ENCODE data around the gene DECR2.
"Not testable (repeated sequence)": the region's sequence is repeated elsewhere in the genome, so short reads cannot be mapped to it uniquely, and the experiment has no call there.

Gene DECR2

GRCh38 chr16:376817-377418 is 24.8 kb upstream of the DECR2 start:
- Histone ChIP-seq H2BK5ac (ENCODE audit: low read depth, low read length, poor library complexity, severe bottlenecking) (no peak overlapping the region), H3K36me3 (ENCODE audit: control insufficient read depth in 1 of 2, insufficient read depth in 2 of 2, low read depth in 1 of 2, low read length in 2 of 2) (peaks cover 48 to 67% of the 10 kb centered on the region in 2 experiments), H3K27me3 (ENCODE audit: control insufficient read depth in 1 of 2, insufficient read depth in 1 of 2, low read length in 2 of 2) (no peaks in the 10 kb centered on the region), H3K23ac (ENCODE audit: low read length in 2 of 2) (no peak overlapping the region), H3K4me1 (ENCODE audit: control insufficient read depth, insufficient read depth, low read depth, low read length) (peaks cover 22% of the 10 kb centered on the region), H2AK5ac (ENCODE audit: low read length, severe bottlenecking) (no peak overlapping the region), H3K27ac (ENCODE audit: low read length, poor library complexity, severe bottlenecking) (no peak overlapping the region), H2BK15ac (ENCODE audit: low read depth, poor library complexity, severe bottlenecking) (no peak overlapping the region), H3K4me3 (ENCODE audit: insufficient read depth in 1 of 2, low read depth in 1 of 2, low read length in 2 of 2) (no peak overlapping the region), H3K18ac (ENCODE audit: low read depth in 1 of 2, low read length in 2 of 2) (no peak overlapping the region), H2AFZ (ENCODE audit: low read depth, low read length) (no peak overlapping the region), H3K4me2 (ENCODE audit: low read length, poor library complexity, severe bottlenecking) (no peak overlapping the region), H3K79me1 (replicated peaks; ENCODE audit: low read length, poor library complexity, severe bottlenecking) (peaks cover 35% of the 10 kb centered on the region), H2BK12ac (ENCODE audit: low read length in 2 of 2) (no peak overlapping the region), H4K8ac (ENCODE audit: low read length) (no peak overlapping the region), H4K91ac (ENCODE audit: low read length) (no peak overlapping the region), H3K9ac (ENCODE audit: low read length) (no peak overlapping the region), H3K9me3 (ENCODE audit: control insufficient read depth, low read length) (no peaks in the 10 kb centered on the region), H3K4ac (ENCODE audit: low read depth in 1 of 2, low read length in 2 of 2) (no peak overlapping the region), H2BK120ac (ENCODE audit: low read depth, low read length) (no peak overlapping the region), H3K14ac (ENCODE audit: low read length in 2 of 2) (no peak overlapping the region)
- WGBS = 98% methylated on average over 24 of the region's 26 CpGs
- no peak for DNase-seq

- no peak for DNase-seq
- no peak overlapping the region for H4K91ac ChIP-seq (ENCODE audit: low read length)
- H3K4me2 ChIP-seq (ENCODE audit: low read length, poor library complexity, severe bottlenecking) = no peak overlapping the region
- peaks cover 43 to 61% of the 10 kb centered on the region in 2 experiments for H3K36me3 ChIP-seq (ENCODE audit: control insufficient read depth in 1 of 2, insufficient read depth in 2 of 2, low read depth in 1 of 2, low read length in 2 of 2)
- no peak overlapping the region for H2BK5ac ChIP-seq (ENCODE audit: low read depth, low read length, poor library complexity, severe bottlenecking)
- H3K14ac ChIP-seq (ENCODE audit: low read length in 2 of 2) = no peak overlapping the region
- no peak overlapping the region for H2BK15ac ChIP-seq (ENCODE audit: low read depth, poor library complexity, severe bottlenecking)
- H4K8ac ChIP-seq (ENCODE audit: low read length) = no peak overlapping the region
- no peak overlapping the region for H3K23ac ChIP-seq (ENCODE audit: low read length in 2 of 2)
- 96% methylated on average over 42 of the region's 42 CpGs for WGBS
- H2BK120ac ChIP-seq (ENCODE audit: low read depth, low read length) = no peak overlapping the region
- H2BK12ac ChIP-seq (ENCODE audit: low read length in 2 of 2) = no peak overlapping the region
- H3K9me3 ChIP-seq (ENCODE audit: control insufficient read depth, low read length) = no peaks in the 10 kb centered on the region
- no peak overlapping the region for H3K4me3 ChIP-seq (ENCODE audit: insufficient read depth in 1 of 2, low read depth in 1 of 2, low read length in 2 of 2)
- no peak overlapping the region for H3K27ac ChIP-seq (ENCODE audit: low read length, poor library complexity, severe bottlenecking)
- H2AK5ac ChIP-seq (ENCODE audit: low read length, severe bottlenecking) = no peak overlapping the region
- H2AFZ ChIP-seq (ENCODE audit: low read depth, low read length) = no peak overlapping the region
- no peak overlapping the region for H3K18ac ChIP-seq (ENCODE audit: low read depth in 1 of 2, low read length in 2 of 2)
- H3K9ac ChIP-seq (ENCODE audit: low read length) = no peak overlapping the region
- no peaks in the 10 kb centered on the region for H3K27me3 ChIP-seq (ENCODE audit: control insufficient read depth in 1 of 2, insufficient read depth in 1 of 2, low read length in 2 of 2)
- H3K4me1 ChIP-seq (ENCODE audit: control insufficient read depth, insufficient read depth, low read depth, low read length) = peaks cover 25% of the 10 kb centered on the region
- peaks cover 35% of the 10 kb centered on the region for H3K79me1 ChIP-seq (replicated peaks; ENCODE audit: low read length, poor library complexity, severe bottlenecking)
- H3K4ac ChIP-seq (ENCODE audit: low read depth in 1 of 2, low read length in 2 of 2) = no peak overlapping the region
Observed at GRCh38 chr16:377419-377951, 24.2 kb upstream of the DECR2 start.

DNA sequence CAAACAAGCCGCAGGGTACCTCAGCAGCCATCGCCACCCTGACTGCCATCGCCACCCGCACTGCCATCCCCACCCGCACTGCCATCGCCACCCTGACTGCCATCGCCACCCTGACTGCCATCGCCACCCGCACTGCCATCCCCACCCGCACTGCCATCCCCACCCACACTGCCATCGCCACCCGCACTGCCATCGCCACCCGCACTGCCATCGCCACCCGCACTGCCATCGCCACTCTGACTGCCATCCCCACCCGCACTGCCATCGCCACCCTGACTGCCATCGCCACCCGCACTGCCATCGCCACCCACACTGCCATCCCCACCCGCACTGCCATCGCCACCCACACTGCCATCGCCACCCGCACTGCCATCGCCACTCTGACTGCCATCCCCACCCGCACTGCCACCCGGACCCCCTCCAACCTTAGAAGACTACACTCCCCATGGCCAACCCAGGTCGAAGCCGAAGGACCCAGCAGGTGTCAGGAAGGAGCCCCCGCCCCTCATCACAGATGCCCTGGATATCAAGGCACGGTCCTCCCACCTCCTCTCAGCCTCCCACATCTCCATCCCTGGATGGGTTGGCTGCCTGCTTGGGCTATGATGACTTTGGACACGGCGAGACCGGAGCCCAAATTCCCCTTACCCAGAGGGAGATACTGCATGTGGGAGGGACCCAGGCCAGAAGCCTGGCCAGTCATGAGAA is 23.4 kb upstream of the DECR2 start:
- not testable (repeated sequence) for H3K4me3 ChIP-seq (ENCODE audit: insufficient read depth in 1 of 2, low read depth in 1 of 2, low read length in 2 of 2); H2AFZ ChIP-seq (ENCODE audit: low read depth, low read length); H2BK12ac ChIP-seq (ENCODE audit: low read length in 2 of 2); H3K9ac ChIP-seq (ENCODE audit: low read length); H3K23ac ChIP-seq (ENCODE audit: low read length in 2 of 2); H3K9me3 ChIP-seq (ENCODE audit: control insufficient read depth, low read length); H3K27me3 ChIP-seq (ENCODE audit: control insufficient read depth in 1 of 2, insufficient read depth in 1 of 2, low read length in 2 of 2); H3K18ac ChIP-seq (ENCODE audit: low read depth in 1 of 2, low read length in 2 of 2); H3K27ac ChIP-seq (ENCODE audit: low read length, poor library complexity, severe bottlenecking); H3K4ac ChIP-seq (ENCODE audit: low read depth in 1 of 2, low read length in 2 of 2); H2BK5ac ChIP-seq (ENCODE audit: low read depth, low read length, poor library complexity, severe bottlenecking); H3K14ac ChIP-seq (ENCODE audit: low read length in 2 of 2); DNase-seq; H2AK5ac ChIP-seq (ENCODE audit: low read length, severe bottlenecking); H4K8ac ChIP-seq (ENCODE audit: low read length); H2BK15ac ChIP-seq (ENCODE audit: low read depth, poor library complexity, severe bottlenecking); H4K91ac ChIP-seq (ENCODE audit: low read length); H3K4me2 ChIP-seq (ENCODE audit: low read length, poor library complexity, severe bottlenecking); H2BK120ac ChIP-seq (ENCODE audit: low read depth, low read length)
- 88% methylated on average over 33 of the region's 36 CpGs for WGBS
- Histone ChIP-seq H3K4me1 (ENCODE audit: control insufficient read depth, insufficient read depth, low read depth, low read length) (peaks cover 31% of the 10 kb centered on the region), H3K36me3 (ENCODE audit: control insufficient read depth in 1 of 2, insufficient read depth in 2 of 2, low read depth in 1 of 2, low read length in 2 of 2) (peaks cover 36 to 53% of the 10 kb centered on the region in 2 experiments), H3K79me1 (replicated peaks; ENCODE audit: low read length, poor library complexity, severe bottlenecking) (peaks cover 35% of the 10 kb centered on the region)

DNA sequence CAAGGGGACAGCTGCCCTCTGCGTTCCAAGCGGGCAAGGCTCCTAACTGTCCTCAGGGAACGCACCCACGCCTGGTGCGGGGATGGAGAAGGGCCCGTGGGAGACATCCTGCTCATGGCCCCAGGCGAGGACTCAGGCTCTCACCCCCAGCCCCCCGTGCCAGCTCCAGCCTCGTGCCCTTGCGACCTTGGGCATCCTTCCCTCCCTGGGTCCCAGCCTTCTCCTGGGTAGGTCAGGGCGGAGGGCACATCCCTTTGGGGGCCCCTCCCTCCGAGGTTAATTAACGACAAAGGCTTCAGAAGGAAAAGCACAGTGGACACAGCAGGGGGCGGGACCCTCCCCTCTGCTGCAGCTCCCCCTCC is 22.9 kb upstream of the DECR2 start:
- Histone ChIP-seq H3K27me3 (ENCODE audit: control insufficient read depth in 1 of 2, insufficient read depth in 1 of 2, low read length in 2 of 2) (no peaks in the 10 kb centered on the region), H2AFZ (ENCODE audit: low read depth, low read length) (no peak overlapping the region), H4K91ac (ENCODE audit: low read length) (no peak overlapping the region), H3K9ac (ENCODE audit: low read length) (no peak overlapping the region), H2BK12ac (ENCODE audit: low read length in 2 of 2) (no peak overlapping the region), H2BK15ac (ENCODE audit: low read depth, poor library complexity, severe bottlenecking) (no peak overlapping the region), H2BK5ac (ENCODE audit: low read depth, low read length, poor library complexity, severe bottlenecking) (no peak overlapping the region), H2BK120ac (ENCODE audit: low read depth, low read length) (no peak overlapping the region), H3K27ac (ENCODE audit: low read length, poor library complexity, severe bottlenecking) (no peak overlapping the region), H2AK5ac (ENCODE audit: low read length, severe bottlenecking) (no peak overlapping the region), H3K23ac (ENCODE audit: low read length in 2 of 2) (no peak overlapping the region), H3K4ac (ENCODE audit: low read depth in 1 of 2, low read length in 2 of 2) (no peak overlapping the region), H3K4me1 (ENCODE audit: control insufficient read depth, insufficient read depth, low read depth, low read length) (peaks cover 36% of the 10 kb centered on the region), H3K9me3 (ENCODE audit: control insufficient read depth, low read length) (no peaks in the 10 kb centered on the region), H4K8ac (ENCODE audit: low read length) (no peak overlapping the region), H3K14ac (ENCODE audit: low read length in 2 of 2) (no peak overlapping the region), H3K4me3 (ENCODE audit: insufficient read depth in 1 of 2, low read depth in 1 of 2, low read length in 2 of 2) (no peak overlapping the region), H3K36me3 (ENCODE audit: control insufficient read depth in 1 of 2, insufficient read depth in 2 of 2, low read depth in 1 of 2, low read length in 2 of 2) (peaks cover 31 to 48% of the 10 kb centered on the region in 2 experiments), H3K4me2 (ENCODE audit: low read length, poor library complexity, severe bottlenecking) (no peak overlapping the region), H3K18ac (ENCODE audit: low read depth in 1 of 2, low read length in 2 of 2) (no peak overlapping the region), H3K79me1 (replicated peaks; ENCODE audit: low read length, poor library complexity, severe bottlenecking) (peaks cover 35% of the 10 kb centered on the region)
- DNase-seq = no peak
- WGBS = 83% methylated on average over 14 of the region's 14 CpGs

Measured in mesenchymal stem cell (in vitro differentiated cells and primary cell).